DND-41 (cell line): Measurements from ENCODE around the gene CYB5R2.

Experiments
- ATAC-seq: fragments of 200-7000 bp; cut with Tn5 transposase; 3 replicates; pipeline ENCODE4 v1.9.1; 2021; ENCODE audit warnings: low read depth; ENCODE audit not compliant: insufficient read depth
- DNase-seq: peaks from one replicate; pipeline ENCODE4 v3.0.0-alpha.2; 2020
- H2AFZ ChIP-seq: 2 replicates; pipeline ENCODE4 v1.6.0; 2012; ENCODE audit warnings: low read depth, low read length
- H3K27ac ChIP-seq: 2 replicates; pipeline ENCODE4 v1.5.1; 2012; ENCODE audit warnings: low read length, inconsistent platforms
- H3K27me3 ChIP-seq: fragments of 200-600 bp; sonication (generic); 2 replicates; pipeline ENCODE4 v1.6.0; 2012; ENCODE audit warnings: low read length, mild to moderate bottlenecking, inconsistent platforms; ENCODE audit not compliant: insufficient read depth, poor library complexity
- H3K36me3 ChIP-seq: 2 replicates; pipeline ENCODE4 v1.5.1; 2012; ENCODE audit warnings: low read length, inconsistent platforms; ENCODE audit not compliant: insufficient read depth
- H3K4me1 ChIP-seq: 2 replicates; pipeline ENCODE4 v1.5.1; 2012; ENCODE audit warnings: mild to moderate bottlenecking, low read length; ENCODE audit not compliant: insufficient read depth
- H3K4me2 ChIP-seq: 2 replicates; pipeline ENCODE4 v1.6.0; 2012; ENCODE audit warnings: mild to moderate bottlenecking, moderate library complexity, low read length, inconsistent platforms; ENCODE audit not compliant: insufficient read depth
- H3K4me3 ChIP-seq, 2 experiments: fragments of 200-600 bp in 1 of 2; shearing (Covaris generic) in 1 of 2; 2 replicates each; pipeline ENCODE4 v1.5.1; 2012 to 2016; ENCODE audit warnings: inconsistent platforms in 2 of 2, low read length in 2 of 2, mild to moderate bottlenecking in 2 of 2, low read depth in 1 of 2, moderate library complexity in 1 of 2
- H3K79me2 ChIP-seq: 2 replicates; pipeline ENCODE4 v1.6.0; 2012; ENCODE audit warnings: low read length, inconsistent platforms; ENCODE audit not compliant: insufficient read depth
- H3K9ac ChIP-seq: 2 replicates; pipeline ENCODE4 v1.6.0; 2012; ENCODE audit warnings: low read depth, mild to moderate bottlenecking, inconsistent platforms, low read length, moderate library complexity
- H3K9me3 ChIP-seq: 2 replicates; pipeline ENCODE4 v1.5.1; 2012; ENCODE audit warnings: low read length, moderate library complexity, mild to moderate bottlenecking, inconsistent platforms; ENCODE audit not compliant: insufficient read depth, severe bottlenecking
- H4K20me1 ChIP-seq: 2 replicates; pipeline ENCODE4 v1.6.0; 2012; ENCODE audit warnings: low read length; ENCODE audit not compliant: insufficient read depth
- EZH2 ChIP-seq: IDR thresholded peaks from 3 replicates; pipeline ENCODE4 v1.6.1; 2012; ENCODE audit warnings: borderline replicate concordance, low read depth, mild to moderate bottlenecking, moderate library complexity, low read length, inconsistent platforms; ENCODE audit not compliant: severe bottlenecking
- TF ChIP-seq, protein P1 (sequence below): IDR thresholded peaks from 2 replicates; pipeline ENCODE4 v1.5.1; 2012; ENCODE audit warnings: borderline replicate concordance, low read length, moderate library complexity, mild to moderate bottlenecking; ENCODE audit not compliant: poor library complexity, severe bottlenecking; ENCODE audit errors: extremely low read depth

CYB5R2 gene

GRCh38 chr11:7648264-7648663 lies 25.0 kb downstream of the CYB5R2 start:
- no peak overlapping the region for H3K27ac ChIP-seq
- no peaks in the 10 kb centered on the region for H3K36me3 ChIP-seq
- no peak overlapping the region for H3K4me2 ChIP-seq
- no peaks in the 10 kb centered on the region for H3K9me3 ChIP-seq
- H3K79me2 ChIP-seq = no peaks in the 10 kb centered on the region
- no peak overlapping the region for H2AFZ ChIP-seq
- no peaks in the 10 kb centered on the region for H3K4me1 ChIP-seq
- H3K4me3 ChIP-seq = no peak overlapping the region
- TF ChIP-seq, protein P1, sequence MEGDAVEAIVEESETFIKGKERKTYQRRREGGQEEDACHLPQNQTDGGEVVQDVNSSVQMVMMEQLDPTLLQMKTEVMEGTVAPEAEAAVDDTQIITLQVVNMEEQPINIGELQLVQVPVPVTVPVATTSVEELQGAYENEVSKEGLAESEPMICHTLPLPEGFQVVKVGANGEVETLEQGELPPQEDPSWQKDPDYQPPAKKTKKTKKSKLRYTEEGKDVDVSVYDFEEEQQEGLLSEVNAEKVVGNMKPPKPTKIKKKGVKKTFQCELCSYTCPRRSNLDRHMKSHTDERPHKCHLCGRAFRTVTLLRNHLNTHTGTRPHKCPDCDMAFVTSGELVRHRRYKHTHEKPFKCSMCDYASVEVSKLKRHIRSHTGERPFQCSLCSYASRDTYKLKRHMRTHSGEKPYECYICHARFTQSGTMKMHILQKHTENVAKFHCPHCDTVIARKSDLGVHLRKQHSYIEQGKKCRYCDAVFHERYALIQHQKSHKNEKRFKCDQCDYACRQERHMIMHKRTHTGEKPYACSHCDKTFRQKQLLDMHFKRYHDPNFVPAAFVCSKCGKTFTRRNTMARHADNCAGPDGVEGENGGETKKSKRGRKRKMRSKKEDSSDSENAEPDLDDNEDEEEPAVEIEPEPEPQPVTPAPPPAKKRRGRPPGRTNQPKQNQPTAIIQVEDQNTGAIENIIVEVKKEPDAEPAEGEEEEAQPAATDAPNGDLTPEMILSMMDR = no peak
- no peak for TF ChIP-seq EZH2
- no peaks in the 10 kb centered on the region; the same call in 1 of the 2 replicates for H4K20me1 ChIP-seq
- no peak overlapping the region for H3K9ac ChIP-seq
- H3K27me3 ChIP-seq = peaks cover 9% of the 10 kb centered on the region
- ATAC-seq = no peak
- no peak for DNase-seq

- DNase-seq (no peak), ATAC-seq (no peak)
- no peak overlapping the region for H3K4me2 ChIP-seq
- H3K36me3 ChIP-seq = no peaks in the 10 kb centered on the region
- H3K27me3 ChIP-seq = peaks cover 9% of the 10 kb centered on the region
- no peak overlapping the region for H3K4me3 ChIP-seq
- no peaks in the 10 kb centered on the region for H3K9me3 ChIP-seq
- no peaks in the 10 kb centered on the region for H3K79me2 ChIP-seq
- H2AFZ ChIP-seq = no peak overlapping the region
- H3K4me1 ChIP-seq = no peaks in the 10 kb centered on the region
- H3K9ac ChIP-seq = no peak overlapping the region
- no peak overlapping the region for H3K27ac ChIP-seq
- H4K20me1 ChIP-seq = no peaks in the 10 kb centered on the region
- TF ChIP-seq EZH2 = no peak
- TF ChIP-seq, protein P1 = no peak
These were observed 26.4 kb downstream of the CYB5R2 start for GRCh38 chr11:7646866-7647265.

DNA sequence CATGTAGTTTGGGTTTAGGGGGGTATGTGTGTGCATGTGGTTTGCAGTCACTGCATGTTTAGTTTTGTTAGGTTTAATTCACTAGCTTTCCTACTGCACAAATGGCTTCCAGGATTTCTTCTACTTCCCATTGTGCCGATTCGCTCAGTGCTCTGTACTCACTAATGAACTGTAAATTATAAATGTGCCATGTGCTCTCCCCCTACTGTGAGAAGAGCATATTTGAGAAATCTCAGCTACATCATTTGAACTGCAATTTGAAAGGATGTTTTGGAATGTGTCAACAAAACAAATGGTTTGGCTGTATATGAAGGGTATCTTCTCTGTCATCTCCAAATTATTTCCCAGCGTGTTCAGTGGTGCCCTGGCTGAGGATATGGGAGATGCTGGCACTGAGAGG lies 28.1 kb downstream of the CYB5R2 start:
- H3K4me2 ChIP-seq = no peak overlapping the region
- no peaks in the 10 kb centered on the region for H3K36me3 ChIP-seq
- H3K79me2 ChIP-seq = no peaks in the 10 kb centered on the region
- H2AFZ ChIP-seq = no peak overlapping the region
- H3K9me3 ChIP-seq = no peaks in the 10 kb centered on the region
- no peaks in the 10 kb centered on the region for H4K20me1 ChIP-seq
- H3K27ac ChIP-seq = no peak overlapping the region
- H3K4me1 ChIP-seq = no peaks in the 10 kb centered on the region
- ATAC-seq (no peak), DNase-seq (no peak)
- H3K9ac ChIP-seq = no peak overlapping the region
- H3K27me3 ChIP-seq = peaks cover 12% of the 10 kb centered on the region
- no peak for TF ChIP-seq EZH2
- TF ChIP-seq, protein P1 = no peak
- no peak overlapping the region for H3K4me3 ChIP-seq

- Histone ChIP-seq H3K9me3 (no peaks in the 10 kb centered on the region), H3K9ac (no peak overlapping the region), H2AFZ (no peak overlapping the region), H3K27me3 (peaks cover 24% of the 10 kb centered on the region), H3K4me1 (no peaks in the 10 kb centered on the region), H3K4me3 (no peak overlapping the region), H3K79me2 (no peaks in the 10 kb centered on the region), H3K27ac (no peak overlapping the region), H4K20me1 (no peaks in the 10 kb centered on the region), H3K4me2 (no peak overlapping the region), H3K36me3 (no peaks in the 10 kb centered on the region)
- TF ChIP-seq, protein P1 = no peak
- no peak for TF ChIP-seq EZH2
- ATAC-seq = no peak
- DNase-seq = no peak
These were observed 30.0 kb downstream of the CYB5R2 start for GRCh38 chr11:7643314-7643713.
